Stimulated activated CD4-positive, alpha-beta T cell treated with anti-CD3 and anti-CD28 coated beads, Interleukin-1b, Interleukin-23, amount 100 ng/mL, for 4 hours (primary cell): ENCODE measurements around the gene TEAD1.

Experiments used
- DNase-seq, 2 donors: peaks; one replicate each; pipeline ENCODE4 v3.0.0-alpha.2; 2020; ENCODE audit warnings: low read depth in 2 of 2

The TEAD1 gene

DNA sequence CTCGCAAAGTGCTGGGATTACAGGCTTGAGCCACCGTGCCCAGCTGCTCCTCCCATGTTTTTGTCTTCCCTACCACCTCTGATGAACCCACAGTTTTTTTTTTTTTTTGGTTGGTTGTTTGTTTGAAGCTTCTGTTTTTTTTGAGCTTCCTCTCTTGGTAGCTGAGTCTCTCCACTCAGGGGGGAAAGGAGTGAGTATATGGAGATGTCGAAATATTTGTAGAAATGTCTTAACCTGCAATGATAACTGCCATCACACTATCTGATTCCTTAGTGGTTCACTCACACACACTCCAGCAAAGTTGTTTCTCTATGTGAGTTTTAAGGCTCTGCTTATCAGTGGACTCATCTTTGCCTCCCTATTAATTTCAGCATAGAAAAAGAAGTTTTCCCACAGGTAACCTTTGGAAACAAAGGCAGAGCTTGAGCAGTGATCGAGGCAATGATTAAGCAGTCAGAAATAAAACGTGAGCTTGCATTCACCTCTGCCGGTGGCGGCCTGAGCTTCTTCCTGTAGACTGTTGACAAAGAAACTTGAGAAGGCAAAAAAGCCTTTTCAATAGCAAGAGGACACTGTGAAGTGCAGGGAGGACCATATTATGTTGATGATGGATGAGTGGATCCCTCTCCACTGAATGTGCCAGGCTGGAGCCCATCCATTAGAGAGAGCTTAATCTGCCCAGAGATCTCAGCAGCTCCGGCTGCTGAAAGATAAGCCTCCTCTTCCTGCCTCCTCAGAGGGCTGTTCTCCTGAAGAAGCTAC lies 305.9 kb downstream of the TEAD1 start:
- no peak for DNase-seq

DNA sequence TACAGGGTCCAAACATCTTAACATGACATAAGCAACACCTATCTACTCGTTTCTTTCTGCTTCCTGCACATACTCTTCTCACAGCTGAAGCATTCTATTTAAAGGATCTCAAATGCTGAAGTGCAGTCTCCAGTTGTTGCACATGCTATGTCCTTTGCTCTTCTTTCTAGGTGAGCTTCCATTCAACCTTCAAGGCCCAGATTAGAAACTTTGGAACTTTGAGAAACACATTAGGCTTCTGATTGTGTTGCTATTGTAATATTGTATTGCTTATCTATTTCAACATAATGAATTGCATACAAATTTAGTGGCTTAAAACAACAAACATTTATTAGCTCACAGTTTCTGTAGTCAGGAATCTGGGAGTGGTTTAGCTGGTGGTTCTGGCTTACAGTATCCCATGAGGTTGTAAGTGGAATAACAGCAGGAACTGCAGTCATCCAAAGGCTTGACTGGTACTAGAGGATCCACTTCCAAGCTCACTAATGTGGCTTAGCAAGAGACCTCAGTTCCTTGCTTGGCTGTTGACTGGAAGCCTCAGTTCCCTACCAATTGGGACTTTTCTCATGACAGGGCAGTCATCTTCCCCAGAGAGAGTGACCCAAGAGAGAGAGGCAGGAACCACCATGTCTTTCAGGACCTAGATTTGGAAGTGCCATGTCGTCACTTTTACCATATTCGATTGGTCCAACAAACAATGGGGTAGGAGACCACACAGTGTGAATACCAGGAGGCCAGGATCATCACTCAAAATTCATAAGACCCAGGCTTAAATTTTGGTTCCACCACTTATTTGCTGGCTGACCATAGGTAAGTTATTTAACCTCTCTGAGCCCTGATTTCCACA lies 307.7 kb downstream of the TEAD1 start:
- DNase-seq: no peak

DNA sequence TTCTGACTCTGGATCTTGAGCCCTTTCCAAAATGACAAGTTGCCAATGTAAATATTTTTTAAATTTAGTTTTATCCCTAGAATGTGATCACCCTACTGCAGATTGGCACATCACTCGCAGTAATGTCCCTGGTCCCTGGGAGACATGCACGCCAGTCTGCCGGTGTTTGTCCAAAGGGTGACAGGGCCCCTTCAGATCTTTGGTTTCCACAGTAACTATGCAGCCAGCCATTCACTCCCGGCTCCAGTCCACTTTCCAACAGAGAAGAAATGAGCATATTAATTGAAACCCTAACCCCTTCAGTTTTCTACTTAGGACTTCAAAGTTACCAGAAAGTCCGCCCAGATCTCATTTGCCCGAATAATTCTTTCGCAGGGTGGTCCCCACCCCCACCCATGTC lies 309.1 kb downstream of the TEAD1 start:
- DNase-seq: no peak

DNA sequence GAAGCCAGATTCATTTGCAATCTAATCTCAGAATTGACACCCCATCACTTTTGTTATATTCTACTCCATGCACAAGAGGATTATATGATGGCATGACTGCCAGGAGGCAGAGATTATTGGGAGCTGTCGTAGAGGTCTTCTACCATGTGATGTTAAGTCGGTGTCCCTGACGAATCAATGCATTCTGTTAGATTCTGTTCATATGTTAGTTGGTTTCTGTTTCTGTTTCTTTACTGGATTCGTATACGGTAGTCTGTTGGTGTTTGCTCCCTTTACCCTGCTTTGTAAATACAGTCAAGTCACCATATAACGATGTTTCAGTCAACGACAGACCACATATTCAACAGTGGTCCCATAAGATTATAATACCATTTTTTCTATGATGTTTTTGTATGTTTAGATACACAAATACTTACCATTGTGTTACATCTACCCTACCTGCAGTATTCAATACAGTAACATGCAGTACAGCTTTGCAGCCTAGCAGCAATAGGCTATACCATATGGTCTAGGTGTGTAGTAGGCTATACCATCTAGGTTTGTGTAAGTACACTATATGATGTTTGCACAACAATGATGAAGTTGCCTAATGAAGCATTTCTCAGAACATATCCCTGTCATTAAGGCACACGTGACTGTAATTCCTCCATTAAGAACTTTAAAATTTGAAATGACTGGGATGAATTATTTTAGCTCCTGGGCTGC lies 312.1 kb downstream of the TEAD1 start:
- no peak for DNase-seq

DNA sequence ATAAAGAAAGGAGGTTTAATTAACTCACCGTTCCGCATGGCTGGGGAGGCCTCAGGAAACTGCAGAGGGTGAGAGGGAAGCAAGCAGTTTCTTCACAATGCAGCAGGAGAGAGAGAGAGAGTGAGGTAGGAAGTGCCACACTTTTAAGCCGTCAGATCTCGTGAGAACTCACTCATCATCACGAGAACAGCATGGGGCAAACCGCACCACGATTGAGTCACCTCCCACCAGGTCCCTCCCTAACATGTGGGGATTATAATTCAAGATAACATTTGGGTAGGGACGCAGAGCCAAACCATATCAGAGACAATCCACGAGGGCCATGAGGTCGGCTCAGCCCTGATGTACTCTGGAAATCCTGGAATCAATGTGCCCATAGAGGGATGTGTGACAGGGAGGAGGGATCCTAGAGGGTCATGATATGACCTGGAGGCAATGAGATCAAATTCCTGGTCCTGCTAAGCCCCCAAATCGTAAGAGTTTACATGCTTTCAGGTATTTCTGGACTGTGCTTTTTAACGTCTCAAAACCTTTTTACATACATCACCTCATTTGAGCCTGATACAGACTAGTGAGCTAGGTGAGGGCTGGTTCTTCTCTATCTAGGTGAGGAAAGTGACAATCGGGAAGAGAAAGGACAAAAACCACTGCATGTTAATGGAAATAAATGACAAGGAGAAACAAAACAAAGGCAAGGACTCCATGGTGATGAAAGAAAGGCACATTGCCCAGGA lies 315.4 kb downstream of the TEAD1 start:
- no peak for DNase-seq

DNA sequence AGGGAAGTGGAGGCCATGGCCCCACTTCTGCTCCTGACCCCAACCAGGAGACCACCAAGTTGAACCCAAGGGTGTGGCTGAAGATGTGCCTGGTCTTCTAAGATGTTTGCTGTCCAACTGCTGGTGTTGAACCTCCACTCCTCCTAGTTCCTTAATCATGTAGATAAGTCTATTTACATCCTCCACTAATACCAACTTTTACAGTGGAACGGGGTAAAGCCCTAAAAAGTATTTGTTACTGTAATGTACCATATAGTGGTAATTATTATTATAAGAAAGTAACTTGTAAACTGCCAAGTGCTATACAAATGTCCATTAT lies 315.9 kb downstream of the TEAD1 start:
- no peak for DNase-seq

DNA sequence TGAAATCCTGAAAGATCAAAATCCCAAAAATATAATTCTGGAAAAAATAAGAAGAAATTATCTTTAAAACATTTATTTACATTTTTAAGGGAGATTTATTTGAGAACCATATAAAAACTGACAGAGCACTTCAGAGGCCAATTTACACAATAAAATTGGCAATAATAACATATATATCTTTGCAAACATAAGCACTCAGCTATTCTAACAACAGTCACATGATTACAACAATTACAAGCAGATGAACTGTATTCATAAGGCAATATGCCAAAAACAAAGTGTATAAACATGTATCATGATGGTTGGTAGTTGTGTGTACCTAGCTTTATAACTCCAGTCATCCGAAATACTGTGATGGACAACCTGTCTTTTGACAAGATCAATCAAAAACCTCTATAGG lies 317.2 kb downstream of the TEAD1 start:
- no peak for DNase-seq

DNA sequence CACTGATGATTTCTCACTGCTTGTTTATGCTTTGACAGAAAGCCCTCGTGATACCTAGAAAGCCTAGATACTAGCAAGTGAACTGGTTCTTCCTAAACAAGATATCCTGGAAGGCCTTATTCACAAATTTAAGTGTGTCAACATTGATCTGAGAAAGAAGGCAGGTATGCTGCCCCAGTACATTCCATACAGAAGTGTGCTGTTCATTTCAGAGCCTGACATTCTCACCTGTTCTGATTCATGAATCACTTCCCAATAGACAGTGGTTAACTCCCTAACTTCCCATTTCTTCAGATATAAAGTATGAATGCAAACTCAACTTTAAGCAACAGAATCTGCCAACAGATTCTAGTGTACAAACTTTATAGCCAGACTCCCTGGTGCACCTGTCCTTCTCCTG lies 319.4 kb downstream of the TEAD1 start:
- no peak for DNase-seq
